Measurements from ENCODE around the gene CERS1.

DNA sequence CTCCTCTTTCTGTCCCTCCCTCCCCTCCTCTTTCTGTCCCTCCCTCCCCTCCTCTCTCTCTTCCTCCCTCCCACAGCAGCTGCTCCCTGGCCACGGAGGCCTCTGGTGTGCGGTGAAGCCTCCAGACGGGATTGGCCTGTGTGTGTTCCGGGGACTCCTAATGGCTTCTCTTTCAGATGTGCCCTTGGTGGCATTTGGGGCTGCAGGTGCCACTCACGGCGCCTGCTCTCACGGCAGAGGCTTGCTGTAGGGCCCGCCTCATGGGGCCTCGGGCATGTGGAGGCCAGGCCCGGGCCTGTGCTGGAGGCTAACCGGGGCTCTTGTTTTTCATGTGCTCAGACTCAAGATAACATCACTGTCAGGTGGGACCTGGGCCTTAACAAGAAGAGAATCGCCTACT lies 43.3 kb downstream of the CERS1 start:
- TF ChIP-seq, protein P1, sequence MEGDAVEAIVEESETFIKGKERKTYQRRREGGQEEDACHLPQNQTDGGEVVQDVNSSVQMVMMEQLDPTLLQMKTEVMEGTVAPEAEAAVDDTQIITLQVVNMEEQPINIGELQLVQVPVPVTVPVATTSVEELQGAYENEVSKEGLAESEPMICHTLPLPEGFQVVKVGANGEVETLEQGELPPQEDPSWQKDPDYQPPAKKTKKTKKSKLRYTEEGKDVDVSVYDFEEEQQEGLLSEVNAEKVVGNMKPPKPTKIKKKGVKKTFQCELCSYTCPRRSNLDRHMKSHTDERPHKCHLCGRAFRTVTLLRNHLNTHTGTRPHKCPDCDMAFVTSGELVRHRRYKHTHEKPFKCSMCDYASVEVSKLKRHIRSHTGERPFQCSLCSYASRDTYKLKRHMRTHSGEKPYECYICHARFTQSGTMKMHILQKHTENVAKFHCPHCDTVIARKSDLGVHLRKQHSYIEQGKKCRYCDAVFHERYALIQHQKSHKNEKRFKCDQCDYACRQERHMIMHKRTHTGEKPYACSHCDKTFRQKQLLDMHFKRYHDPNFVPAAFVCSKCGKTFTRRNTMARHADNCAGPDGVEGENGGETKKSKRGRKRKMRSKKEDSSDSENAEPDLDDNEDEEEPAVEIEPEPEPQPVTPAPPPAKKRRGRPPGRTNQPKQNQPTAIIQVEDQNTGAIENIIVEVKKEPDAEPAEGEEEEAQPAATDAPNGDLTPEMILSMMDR (IDR thresholded peaks at IDR 0.05): no peak
- TF ChIP-seq POLR2A (IDR thresholded peaks at IDR 0.05): no peak

Data from ovary (tissue), 3 donors.